HG02623 (cell line): ENCODE measurements around the gene OR56A3.

Experiments
- ATAC-seq: cut with Tn5 transposase; IDR thresholded peaks from one replicate; pipeline ENCODE4 v1.9.1; 2021; ENCODE audit warnings: moderate library complexity; ENCODE audit not compliant: unreplicated experiment

Gene OR56A3

GRCh38 chr11:5968394-5968793 is 26.3 kb downstream of the OR56A3 start, which contains the start of gene OR56A5:
Gene OR56A5, minus strand, starts transcription at chr11:5968494. Its CDS starts 0 bp downstream, at chr11:5968494.
- ATAC-seq, result no peak

DNA sequence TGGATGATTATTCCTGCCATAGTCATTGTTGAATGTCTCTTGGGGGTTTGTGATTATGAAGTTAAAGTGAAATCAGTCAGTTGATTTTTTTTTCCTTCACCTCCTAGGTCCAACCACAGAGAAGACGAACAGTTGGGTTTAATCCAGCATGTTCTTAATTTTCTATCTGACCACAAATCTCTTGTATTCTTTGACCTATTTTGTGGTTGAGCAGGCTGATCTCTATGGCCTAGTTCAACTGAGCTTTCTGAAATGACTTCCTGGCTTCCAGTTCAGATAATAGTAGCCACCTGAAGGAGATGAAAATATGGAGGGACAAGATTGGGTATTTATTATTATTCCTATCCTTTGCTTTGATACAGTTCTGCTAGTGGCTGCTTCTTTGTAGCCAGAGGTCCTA is 31.5 kb downstream of the OR56A3 start:
- ATAC-seq, result no peak

DNA sequence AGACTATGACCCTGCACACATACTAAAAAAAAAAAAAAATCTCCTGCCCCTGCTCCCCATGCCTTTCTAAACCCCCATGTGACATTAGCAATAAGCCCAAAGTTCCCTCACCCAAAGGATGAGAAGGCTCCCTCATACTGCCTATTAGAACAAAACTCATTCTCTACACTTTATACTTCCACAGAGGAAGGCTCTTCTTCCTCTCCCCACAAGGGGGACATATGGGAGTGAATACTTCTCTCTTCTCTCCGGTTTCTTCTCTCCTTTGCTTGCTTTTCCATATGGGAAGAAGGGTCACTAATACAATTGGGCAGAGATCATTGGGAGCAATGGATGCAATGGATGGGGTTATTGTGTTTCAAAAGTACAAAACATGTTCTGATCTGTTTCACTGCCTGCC is 41.4 kb downstream of the OR56A3 start:
- no peak for ATAC-seq

GRCh38 chr11:5986885-5987284 is 44.8 kb downstream of the OR56A3 start, which contains the start of gene OR52L1:
Gene OR52L1, minus strand, starts transcription at chr11:5986985. Its CDS starts 55 bp downstream, at chr11:5986930.
- no peak for ATAC-seq

DNA sequence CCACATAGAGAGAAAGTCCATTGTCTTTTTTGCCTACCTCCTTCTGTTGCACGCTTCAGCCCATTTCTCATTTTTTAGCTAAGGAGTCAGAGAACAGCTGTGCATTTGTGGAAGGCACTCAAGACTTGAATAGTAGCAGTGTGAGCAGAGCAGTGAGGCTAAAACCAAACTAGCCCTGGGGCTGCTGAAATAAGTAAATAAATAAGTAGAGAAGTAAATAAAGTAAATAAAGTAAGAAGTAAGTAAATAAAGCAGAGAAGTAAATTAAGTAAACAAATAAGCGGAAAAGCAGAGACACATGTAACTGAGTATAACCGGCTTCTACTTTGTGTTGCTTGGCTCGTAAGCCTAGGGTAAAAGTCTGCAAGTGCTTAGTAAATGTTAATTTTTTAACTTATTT is 47.2 kb downstream of the OR56A3 start:
- ATAC-seq, result no peak

DNA sequence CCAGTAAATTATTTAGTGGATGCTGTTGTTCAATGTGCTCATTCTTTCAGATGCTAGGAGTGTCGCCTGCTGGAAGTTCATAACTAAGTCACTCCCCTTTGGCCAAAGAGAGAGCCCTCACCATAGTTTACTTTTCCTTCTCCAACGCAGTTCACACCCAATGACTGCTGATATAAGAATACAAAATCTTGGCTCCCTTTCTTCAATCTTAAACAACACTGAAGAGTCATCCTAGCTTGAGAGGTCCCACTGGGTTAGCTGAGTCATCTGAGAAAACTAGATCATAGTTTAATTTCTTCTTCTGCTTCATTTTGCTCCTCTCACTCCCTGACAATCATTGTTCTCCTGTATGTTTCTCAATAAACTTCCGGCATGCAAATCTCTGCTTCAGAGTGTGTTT is 50.1 kb downstream of the OR56A3 start:
- ATAC-seq, result no peak

GRCh38 chr11:5992604-5993251 is 50.7 kb downstream of the OR56A3 start:
- no peak for ATAC-seq

- no peak for ATAC-seq
Measured at GRCh38 chr11:5994791-5995190, 52.7 kb downstream of the OR56A3 start.
